GM18507 (cell line): ENCODE measurements around the gene TEX2.
A peak's percentile ranks its signal among the peaks of the same experiment; 100 is the strongest.
"Not testable (repeated sequence)": the region's sequence is repeated elsewhere in the genome, so short reads cannot be mapped to it uniquely, and the experiment has no call there.

ENCODE experiments used
- DNase-seq: peaks from one replicate; pipeline ENCODE4 v3.0.0; 2011; ENCODE audit warnings: low read depth; ENCODE audit not compliant: insufficient read length; ENCODE audit errors: extremely low spot score
- FAIRE-seq: peaks from 2 replicates; lab custom pipeline; 2011; peaks lifted over from hg19 to GRCh38; lab: Jason Lieb, UNC

The TEX2 gene

GRCh38 chr17:64129765-64130558, 133.1 kb downstream of the TEX2 start, which contains the start of gene ERN1:
Gene ERN1, minus strand, starts transcription at chr17:64130144. Its CDS starts 115 bp downstream, at chr17:64130029.
- FAIRE-seq = peak; percentile 70
- DNase-seq = peak; percentile 88

- FAIRE-seq (no peak), DNase-seq (no peak)
Measured at GRCh38 chr17:64129515-64129764, 133.6 kb downstream of the TEX2 start.

DNA sequence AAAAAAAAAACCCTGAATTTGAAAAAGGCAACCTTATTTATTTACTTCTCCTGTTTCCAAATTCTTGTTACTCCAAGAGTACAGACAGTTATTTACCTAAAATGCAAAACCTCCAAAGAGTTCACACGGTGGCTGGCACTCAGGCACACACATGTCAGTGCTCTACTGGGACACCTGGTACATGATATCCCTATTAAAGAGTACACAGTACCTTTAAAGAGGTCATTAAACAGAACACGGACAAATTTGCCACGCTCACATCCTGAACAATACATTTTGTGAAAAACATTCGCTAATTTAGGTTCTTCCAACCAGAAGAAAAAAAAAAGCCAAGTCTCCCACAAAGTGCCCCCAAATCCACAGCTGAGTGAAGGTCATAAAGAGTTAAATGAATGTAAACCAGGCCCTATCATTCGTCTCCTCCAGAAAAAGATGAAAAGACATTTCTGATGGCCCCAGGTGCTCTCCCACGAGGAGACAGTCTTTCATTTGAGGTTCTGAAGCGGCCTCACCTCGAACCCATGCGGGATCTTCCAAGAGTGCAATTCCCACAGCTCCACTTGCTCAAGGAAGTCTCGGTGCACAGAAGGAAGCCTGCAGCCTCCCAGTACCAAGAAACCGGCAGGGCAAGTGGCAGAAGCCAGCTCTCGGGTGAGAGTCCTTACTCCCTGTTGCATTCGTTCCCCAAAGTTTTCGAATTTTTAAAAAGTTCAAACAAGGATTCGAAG, 134.1 kb downstream of the TEX2 start:
- DNase-seq = no peak
- no peak for FAIRE-seq

DNA sequence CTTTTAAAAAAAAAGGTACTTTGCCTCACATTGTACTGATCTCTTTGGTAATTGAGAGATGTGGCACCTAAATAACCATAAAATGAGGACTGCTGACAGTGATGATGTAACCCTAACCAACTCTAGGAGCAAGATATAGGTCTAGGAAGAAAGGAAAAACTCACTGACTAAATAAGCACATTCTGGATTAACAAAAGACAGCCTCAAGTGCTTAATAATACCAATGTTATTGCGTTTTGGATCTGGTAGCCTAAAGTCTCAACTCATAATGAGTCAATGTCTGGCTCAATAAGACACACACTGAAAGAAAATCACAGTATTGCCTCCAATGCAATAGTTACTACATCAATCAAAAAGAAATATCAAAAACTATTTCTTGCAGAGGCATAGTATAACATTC, 136.1 kb downstream of the TEX2 start:
- DNase-seq (no peak), FAIRE-seq (no peak)

- no peak for FAIRE-seq
- DNase-seq = no peak
Measured at GRCh38 chr17:64125937-64126336, 137.1 kb downstream of the TEX2 start.

DNA sequence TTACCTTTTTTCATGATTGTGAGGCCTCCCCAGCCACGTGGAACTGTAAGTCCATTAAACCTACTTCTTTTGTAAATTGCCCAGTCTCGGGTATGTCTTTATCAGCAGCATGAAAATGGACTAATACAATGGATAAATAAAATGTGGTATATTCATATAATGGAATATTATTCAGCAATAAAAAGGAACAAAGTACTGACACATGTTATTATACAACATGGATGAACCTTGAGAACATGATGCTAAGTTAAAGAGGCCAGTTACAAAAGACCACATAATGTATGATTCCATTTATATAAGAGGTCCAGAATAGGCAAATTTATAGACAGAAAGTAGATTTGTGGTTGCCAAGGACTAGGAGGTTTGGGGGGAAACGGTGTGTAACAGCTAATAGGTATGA, 138.5 kb downstream of the TEX2 start:
- DNase-seq = no peak
- no peak for FAIRE-seq

DNA sequence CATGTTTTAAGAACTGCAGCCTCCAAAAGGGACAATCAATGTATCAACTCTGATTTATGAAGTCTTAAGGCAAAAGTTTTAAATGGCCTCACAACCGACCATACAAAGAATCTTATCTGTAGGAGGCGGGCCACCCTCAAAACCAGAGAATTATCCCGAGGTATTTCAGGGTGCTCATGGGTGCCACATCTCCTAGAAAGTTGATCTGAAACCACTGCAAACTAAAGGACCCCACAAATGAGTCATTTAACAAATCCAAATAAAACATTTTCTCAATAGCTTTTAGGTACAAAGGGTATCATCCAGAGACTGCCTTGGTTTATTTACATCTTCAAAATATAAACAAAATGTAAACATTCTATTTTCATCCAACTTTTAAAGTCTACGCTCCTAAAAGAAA, 139.9 kb downstream of the TEX2 start:
- no peak for DNase-seq
- no peak for FAIRE-seq

DNA sequence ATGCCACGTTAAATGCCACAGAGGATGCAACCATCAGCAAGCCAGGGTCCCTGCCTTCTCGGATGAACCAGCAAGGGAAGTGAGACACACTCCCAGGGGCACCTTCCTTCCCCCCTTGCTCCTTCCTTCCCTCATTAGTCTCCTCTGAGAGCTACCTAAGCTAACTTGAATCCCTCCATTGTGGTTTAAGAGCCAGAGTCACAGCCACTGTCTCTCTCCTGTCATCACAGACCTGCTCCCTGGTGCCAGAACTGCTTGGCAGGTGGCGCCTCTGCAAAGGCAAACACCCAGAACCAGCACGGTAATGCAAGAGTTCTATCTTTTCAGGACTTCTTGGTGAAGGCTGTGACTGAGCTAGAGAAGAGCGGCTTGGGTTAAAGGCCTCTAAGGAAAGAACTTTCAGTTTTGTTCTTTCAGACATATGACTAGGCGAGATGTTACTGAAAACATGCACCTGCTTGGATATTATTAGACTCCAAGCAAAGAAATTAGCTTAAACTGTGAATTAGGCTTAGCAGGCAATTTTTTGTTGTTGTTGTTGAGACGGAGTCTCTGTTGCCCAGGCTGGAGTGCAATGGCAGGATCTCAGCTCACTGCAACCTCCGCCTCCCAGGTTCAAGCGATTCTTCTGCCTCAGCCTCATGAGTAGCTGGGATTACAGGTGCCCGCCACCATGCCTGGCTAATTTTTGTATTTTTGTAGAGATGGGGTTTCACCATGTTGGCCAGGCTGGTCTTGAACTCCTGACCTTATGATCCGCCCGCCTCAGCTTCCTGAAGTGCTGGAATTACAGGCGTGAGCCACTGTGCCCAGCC, 141.9 kb downstream of the TEX2 start:
- peak; percentile 89 for FAIRE-seq
- DNase-seq = not testable (repeated sequence)

- FAIRE-seq (peak; percentile 9), DNase-seq (no peak)
Measured at GRCh38 chr17:64120159-64120810, 142.8 kb downstream of the TEX2 start.

DNA sequence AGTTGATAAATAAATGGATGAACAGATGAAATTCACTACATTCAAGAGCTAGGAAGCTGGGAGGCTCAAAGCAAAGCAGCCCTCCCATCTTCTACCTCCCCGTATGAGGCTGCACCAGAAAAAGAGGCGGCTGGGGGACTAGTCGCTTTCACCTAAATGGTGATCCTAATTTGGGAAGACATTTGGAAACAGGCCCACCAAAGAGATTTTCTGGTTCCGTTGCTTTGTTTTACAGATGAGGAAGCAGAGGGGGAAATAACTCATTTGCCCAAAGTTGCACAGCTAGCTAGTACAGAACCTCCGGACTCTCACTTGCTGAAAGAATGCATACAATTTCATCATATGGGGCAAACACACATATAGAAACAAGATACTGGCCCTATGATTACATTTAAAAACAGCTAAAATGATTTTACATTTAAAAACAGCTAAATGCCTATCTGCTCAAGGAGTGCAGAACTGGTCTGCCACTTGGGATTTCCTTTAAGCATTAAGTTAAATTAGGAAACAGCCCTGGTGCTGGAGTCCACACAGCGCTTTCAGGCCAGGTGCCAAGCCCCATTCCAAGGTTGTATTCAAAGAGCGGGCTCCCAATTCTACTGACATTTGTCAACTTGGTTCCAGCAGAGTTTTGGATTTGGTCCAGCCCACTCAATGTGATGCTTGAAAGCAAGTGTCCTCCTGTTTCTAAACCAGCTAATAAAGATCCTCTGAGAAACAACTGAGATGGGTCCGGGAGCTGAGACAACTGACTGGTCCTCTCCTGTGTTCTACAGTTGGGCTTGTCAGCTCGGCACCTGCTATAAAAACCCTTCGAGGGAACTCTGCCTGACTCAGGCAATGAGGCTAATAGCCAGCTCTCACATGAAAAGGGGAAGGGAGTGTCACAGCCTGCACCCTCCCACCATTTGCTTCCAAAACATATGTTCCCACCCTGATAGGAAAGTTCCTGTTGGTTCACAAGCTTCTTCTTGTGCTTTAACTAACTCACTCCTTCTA, 144.8 kb downstream of the TEX2 start:
- DNase-seq (no peak), FAIRE-seq (no peak)

DNA sequence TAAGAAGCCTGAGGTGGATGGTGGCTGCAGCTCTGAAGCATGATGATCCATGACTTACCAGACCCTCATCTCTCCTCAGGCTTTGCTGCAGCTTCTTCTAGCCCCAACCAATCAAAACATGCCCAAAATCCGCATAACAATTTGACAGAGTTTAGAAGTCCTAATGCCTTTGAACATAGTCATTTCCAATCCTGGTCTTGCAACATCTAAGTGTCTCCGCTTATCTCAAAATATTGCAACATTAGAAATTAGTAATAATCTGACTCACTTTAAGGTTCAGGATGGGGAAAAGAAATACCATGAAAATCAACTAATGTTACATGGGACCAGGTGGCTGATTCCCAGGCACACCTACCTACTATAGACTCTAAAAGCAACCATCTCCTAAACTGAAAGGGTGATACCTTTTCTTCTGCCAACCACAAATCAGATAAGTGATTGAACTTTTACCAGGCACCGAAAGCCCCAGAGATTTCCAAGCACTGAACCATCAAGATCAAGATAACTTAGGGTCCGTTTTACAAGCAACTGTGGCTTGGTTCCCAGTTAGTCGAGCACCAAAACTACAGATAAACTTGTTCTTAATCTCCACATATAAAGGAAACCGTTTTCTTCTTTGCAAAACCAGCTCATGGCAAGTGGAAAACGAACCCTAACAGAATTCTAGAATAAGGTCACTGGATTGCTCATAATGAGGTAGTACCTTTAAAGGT, 147.1 kb downstream of the TEX2 start:
- FAIRE-seq = no peak
- DNase-seq = no peak

DNA sequence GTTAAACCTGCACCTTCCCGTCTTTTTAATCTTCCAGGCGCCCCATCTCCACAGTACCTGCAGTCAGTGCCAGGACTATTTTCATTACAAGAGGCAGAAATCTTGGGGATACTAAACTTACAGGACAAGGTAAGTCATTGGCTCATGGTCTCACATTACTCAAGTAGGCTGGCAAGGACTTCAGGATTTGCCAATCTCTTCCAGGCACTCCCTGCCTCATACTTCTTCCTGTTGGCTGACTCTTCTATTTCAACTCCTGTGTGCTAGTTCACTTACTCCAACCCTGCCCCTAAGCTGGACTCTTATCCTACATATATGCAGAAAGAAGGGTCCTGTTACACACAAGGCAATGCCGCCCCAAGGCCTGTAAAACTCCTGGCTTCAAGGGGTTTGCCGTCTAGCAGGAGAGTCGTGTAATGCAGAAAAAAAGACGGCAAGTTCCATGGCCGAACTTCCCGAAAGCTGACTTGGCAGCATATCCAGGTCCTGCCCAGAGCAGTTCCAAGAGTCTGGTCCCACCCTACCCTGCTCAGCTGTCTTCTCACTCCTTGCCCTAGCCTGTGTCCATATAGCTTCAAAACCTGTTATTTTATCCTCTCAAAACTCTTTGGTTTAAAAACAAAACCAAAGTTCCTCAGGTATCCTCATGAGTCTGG, 147.9 kb downstream of the TEX2 start:
- no peak for FAIRE-seq

DNA sequence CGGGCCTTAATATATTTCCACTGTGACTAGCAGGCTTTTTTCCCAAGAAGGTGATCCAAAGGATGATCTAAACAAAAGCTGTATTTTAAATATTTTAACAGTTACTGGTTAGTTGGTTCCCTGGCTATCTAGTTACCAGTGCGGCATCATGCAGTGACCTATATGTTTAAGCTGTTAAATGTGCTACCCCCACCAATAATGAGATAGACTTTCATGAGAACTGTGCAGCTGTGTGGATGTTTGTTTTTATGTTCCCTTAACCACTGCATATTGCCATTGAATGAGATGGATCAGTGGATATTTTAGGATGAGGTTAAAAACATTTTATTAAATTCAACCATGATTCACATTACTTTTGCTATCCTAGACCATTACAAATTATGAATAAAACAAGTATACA, 150.1 kb downstream of the TEX2 start:
- no peak for DNase-seq
- FAIRE-seq = no peak

More for the DNA sequence above, 147.9 kb downstream of the TEX2 start:
- no peak for DNase-seq

- no peak for DNase-seq
- no peak for FAIRE-seq
Measured at GRCh38 chr17:64111831-64112230, 151.2 kb downstream of the TEX2 start.

GRCh38 chr17:64110379-64111152, 152.5 kb downstream of the TEX2 start:
- no peak for DNase-seq
- FAIRE-seq = no peak

DNA sequence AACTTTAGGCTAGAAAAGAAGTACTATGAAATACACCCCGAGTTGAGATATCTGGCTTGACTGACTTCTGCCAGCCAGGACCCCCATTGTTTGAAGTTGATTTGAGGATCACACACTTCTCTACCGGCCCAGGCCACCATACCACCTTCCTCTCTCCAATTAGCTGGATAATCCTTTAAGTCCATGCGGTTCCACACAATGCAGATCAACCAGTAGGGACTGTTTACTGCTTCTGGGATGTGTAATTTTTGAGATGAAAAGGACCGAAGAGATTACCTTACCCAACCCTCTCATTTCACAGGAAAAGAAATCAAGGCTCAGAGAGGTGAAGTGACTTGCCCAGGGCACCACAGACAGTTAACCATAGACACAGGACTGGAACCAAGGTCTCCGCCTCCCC, 153.7 kb downstream of the TEX2 start:
- DNase-seq = no peak
- no peak for FAIRE-seq
